Left lung (tissue), 10 donors: ENCODE data around the gene SLMAP. TPM values are rescaled to one million over a fixed set of nuclear protein-coding genes. Genes with fewer than 3 reads are reported as not detected.
A peak's percentile ranks its signal among the peaks of the same experiment; 100 is the strongest.

Experiments used
- ATAC-seq: fragments of 200-7000 bp; cut with Tn5 transposase; one replicate; pipeline ENCODE4 v1.9.1; 2020; ENCODE audit warnings: moderate library complexity
- DNase-seq, 4 donors: peaks; one replicate each; pipeline ENCODE4 v3.0.0-alpha.2; 2013 to 2020
- H3K27ac ChIP-seq, 2 donors: fragments of 200-600 bp; sonication (generic) in 1 of 2; one replicate each; pipeline versions ENCODE4 v1.5.0 to v1.8.0; 2020 to 2021
- H3K27me3 ChIP-seq, 2 donors: fragments of 200-600 bp; sonication (generic) in 1 of 2; one replicate each; pipeline versions ENCODE4 v1.5.0 to v1.8.0; 2020 to 2021
- H3K36me3 ChIP-seq, 2 donors: fragments of 200-600 bp; sonication (generic) in 1 of 2; one replicate each; pipeline versions ENCODE4 v1.5.0 to v1.8.0; 2020 to 2021
- H3K4me1 ChIP-seq, 2 donors: fragments of 200-600 bp; one replicate each; pipeline ENCODE4 v1.8.0; 2021
- H3K4me3 ChIP-seq, 2 donors: fragments of 200-600 bp; sonication (generic) in 1 of 2; one replicate each; pipeline versions ENCODE4 v1.5.0 to v1.8.0; 2020 to 2021; ENCODE audit warnings: mild to moderate bottlenecking in 1 of 2
- H3K9me3 ChIP-seq, 2 donors: fragments of 200-600 bp; sonication (generic) in 1 of 2; one replicate each; pipeline versions ENCODE4 v1.5.0 to v1.8.0; 2020 to 2021
- CTCF ChIP-seq, 2 donors: fragments of 200-600 bp; sonication (generic) in 1 of 2; IDR thresholded peaks; one replicate each; pipeline versions ENCODE4 v1.5.0 to v1.8.0; 2021; ENCODE audit warnings: antibody characterized with exemption in 2 of 2
- intact Hi-C, 2 donors: fragments of 100-400 bp; cut with DNase I; formaldehyde crosslinking; loops; one replicate each; pipeline versions ENCODE4 v1.11.2 to v1.14.2; 2022
- polyA plus RNA-seq, 6 donors: library from polyadenylated mRNA; unstranded; fragments of 120-200 nt; gene quantifications; one replicate each; pipeline ENCODE4 v1.2.1, GENCODE V29; 2013; ENCODE audit not compliant: insufficient read length in 6 of 6
- total RNA-seq, 2 donors: library from RNA; stranded (reverse); fragmentation: NEBNext Ultra II Directional; extraction: Animal tissue kit (Norgen Biotek cat#: 25700); gene quantifications; one replicate each; pipeline ENCODE4 v1.2.1, GENCODE V29; 2021
- donor health status: DM: no; HTN: yes; CAD: no.
- donor health status: DM: no; HTN: no; CAD: no.

SLMAP gene
- total and polyA plus RNA-seq, 8 donors = 43.1 to 65.3 (median 56.3) TPM

GRCh38 chr3:57825116-57825515, 69.0 kb downstream of the SLMAP start:
- Histone ChIP-seq H3K27ac (no peak overlapping the region), H3K4me1 (peaks cover 5 to 18% of the 10 kb centered on the region in 2 donors), H3K9me3 (no peaks in the 10 kb centered on the region), H3K27me3 (no peaks in the 10 kb centered on the region), H3K36me3 (no peaks in the 10 kb centered on the region), H3K4me3 (no peak overlapping the region)
- DNase-seq (no peak), ATAC-seq (no peak)
- intact Hi-C loops = no loop called here
- TF ChIP-seq CTCF (IDR thresholded peaks at IDR 0.05) = no peak

GRCh38 chr3:57826245-57826951, 70.3 kb downstream of the SLMAP start:
- H3K27ac ChIP-seq = no peak overlapping the region
- no peak overlapping the region for H3K4me3 ChIP-seq
- H3K4me1 ChIP-seq = peaks cover 5 to 17% of the 10 kb centered on the region in 2 donors
- no peaks in the 10 kb centered on the region for H3K9me3 ChIP-seq
- DNase-seq (no peak), ATAC-seq (no peak)
- no peak for TF ChIP-seq CTCF (IDR thresholded peaks at IDR 0.05)
- intact Hi-C loops = no loop called here
- H3K36me3 ChIP-seq = peaks cover 0 to 3% of the 10 kb centered on the region in 2 donors
- no peaks in the 10 kb centered on the region for H3K27me3 ChIP-seq

- Histone ChIP-seq H3K4me1 (peaks cover 5 to 12% of the 10 kb centered on the region in 2 donors), H3K36me3 (peaks cover 0 to 10% of the 10 kb centered on the region in 2 donors), H3K27ac (no peak overlapping the region), H3K9me3 (no peaks in the 10 kb centered on the region), H3K27me3 (no peaks in the 10 kb centered on the region), H3K4me3 (no peak overlapping the region)
- DNase-seq = no peak
- intact Hi-C loops = no loop called here
- TF ChIP-seq CTCF (IDR thresholded peaks at IDR 0.05) = no peak
- peak; percentile 92 for ATAC-seq
Measured at GRCh38 chr3:57826952-57827723, 71.0 kb downstream of the SLMAP start.

- Histone ChIP-seq H3K27ac (no peak overlapping the region), H3K36me3 (peaks cover 0 to 16% of the 10 kb centered on the region in 2 donors), H3K27me3 (no peaks in the 10 kb centered on the region), H3K4me1 (peaks cover 5 to 12% of the 10 kb centered on the region in 2 donors), H3K9me3 (no peaks in the 10 kb centered on the region), H3K4me3 (no peak overlapping the region)
- ATAC-seq = peak; percentile 51
- intact Hi-C loops = no loop called here
- DNase-seq = no peak
- no peak for TF ChIP-seq CTCF (IDR thresholded peaks at IDR 0.05)
Measured at GRCh38 chr3:57827757-57828156, 71.6 kb downstream of the SLMAP start.

- DNase-seq (no peak), ATAC-seq (no peak)
- Histone ChIP-seq H3K4me1 (no peaks in the 10 kb centered on the region), H3K9me3 (no peaks in the 10 kb centered on the region), H3K27ac (no peak overlapping the region), H3K27me3 (no peaks in the 10 kb centered on the region), H3K36me3 (peaks cover 0 to 26% of the 10 kb centered on the region in 2 donors), H3K4me3 (no peak overlapping the region)
- intact Hi-C loops = no loop called here
- no peak for TF ChIP-seq CTCF (IDR thresholded peaks at IDR 0.05)
Measured at GRCh38 chr3:57832486-57832885, 76.4 kb downstream of the SLMAP start.
